Adrenal gland (tissue), 5 donors: ENCODE measurements around the gene CCL17.

Experiments
- POLR2A ChIP-seq, 2 donors: fragments of 450-650 bp; IDR thresholded peaks; one replicate each; pipeline ENCODE4 v1.6.1; 2017; ENCODE audit warnings: antibody characterized with exemption in 2 of 2, mild to moderate bottlenecking in 2 of 2, moderate library complexity in 1 of 2
- TF ChIP-seq, protein P1 (sequence below), 6 experiments: fragments of 450-650 bp in 4 of 6; fragments of 200-600 bp in 2 of 6; sonication (generic) in 1 of 6; IDR thresholded peaks; 1 replicate in 5 of 6; 2 replicates in 1 of 6; pipeline versions ENCODE4 v1.5.1 to v1.8.0; 2016 to 2021; ENCODE audit warnings: antibody characterized with exemption in 6 of 6, mild to moderate bottlenecking in 2 of 6, moderate library complexity in 1 of 6
- donor health status: DM: no; HTN: no; CAD: no.

DNA sequence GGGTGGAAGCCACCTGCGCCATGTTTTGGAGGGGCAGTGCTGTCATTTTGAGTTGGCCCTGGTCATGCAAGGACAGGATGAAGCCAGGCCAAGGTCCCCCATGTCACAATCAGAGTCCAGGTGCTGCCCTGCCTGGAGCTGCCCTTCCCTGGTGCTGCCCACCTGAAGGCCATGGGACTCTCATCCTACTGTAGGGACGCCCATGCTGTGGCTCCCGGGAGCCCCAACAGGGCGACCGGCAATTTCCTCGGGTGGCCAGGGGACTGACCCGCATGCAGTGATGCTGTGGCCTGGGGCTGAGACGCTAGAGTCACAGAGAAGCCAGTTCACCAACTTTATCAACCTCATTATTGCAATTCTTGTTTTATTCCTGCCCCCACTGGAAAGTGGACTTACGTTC, 8.0 kb downstream of the CCL17 start:
- TF ChIP-seq, protein P1, sequence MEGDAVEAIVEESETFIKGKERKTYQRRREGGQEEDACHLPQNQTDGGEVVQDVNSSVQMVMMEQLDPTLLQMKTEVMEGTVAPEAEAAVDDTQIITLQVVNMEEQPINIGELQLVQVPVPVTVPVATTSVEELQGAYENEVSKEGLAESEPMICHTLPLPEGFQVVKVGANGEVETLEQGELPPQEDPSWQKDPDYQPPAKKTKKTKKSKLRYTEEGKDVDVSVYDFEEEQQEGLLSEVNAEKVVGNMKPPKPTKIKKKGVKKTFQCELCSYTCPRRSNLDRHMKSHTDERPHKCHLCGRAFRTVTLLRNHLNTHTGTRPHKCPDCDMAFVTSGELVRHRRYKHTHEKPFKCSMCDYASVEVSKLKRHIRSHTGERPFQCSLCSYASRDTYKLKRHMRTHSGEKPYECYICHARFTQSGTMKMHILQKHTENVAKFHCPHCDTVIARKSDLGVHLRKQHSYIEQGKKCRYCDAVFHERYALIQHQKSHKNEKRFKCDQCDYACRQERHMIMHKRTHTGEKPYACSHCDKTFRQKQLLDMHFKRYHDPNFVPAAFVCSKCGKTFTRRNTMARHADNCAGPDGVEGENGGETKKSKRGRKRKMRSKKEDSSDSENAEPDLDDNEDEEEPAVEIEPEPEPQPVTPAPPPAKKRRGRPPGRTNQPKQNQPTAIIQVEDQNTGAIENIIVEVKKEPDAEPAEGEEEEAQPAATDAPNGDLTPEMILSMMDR (IDR thresholded peaks at IDR 0.05) = no peak
- no peak for TF ChIP-seq POLR2A (IDR thresholded peaks at IDR 0.05)
